ENCODE data around the gene NDUFV2.
"Not testable (repeated sequence)": the region's sequence is repeated elsewhere in the genome, so short reads cannot be mapped to it uniquely, and the experiment has no call there.

Gene NDUFV2

GRCh38 chr18:9157806-9158205 lies 55.3 kb downstream of the NDUFV2 start:
- DNase-seq = no peak

GRCh38 chr18:9160014-9160413 lies 57.5 kb downstream of the NDUFV2 start:
- DNase-seq = no peak

GRCh38 chr18:9162663-9163062 lies 60.2 kb downstream of the NDUFV2 start:
- DNase-seq = not testable (repeated sequence)

- DNase-seq = not testable (repeated sequence)
These were observed 61.6 kb downstream of the NDUFV2 start for GRCh38 chr18:9164149-9164548.

- not testable (repeated sequence) for DNase-seq
These were observed 63.4 kb downstream of the NDUFV2 start for GRCh38 chr18:9165883-9166282.

- not testable (repeated sequence) for DNase-seq
These were observed 67.0 kb downstream of the NDUFV2 start for GRCh38 chr18:9169515-9169914.

GRCh38 chr18:9171919-9172318 lies 69.4 kb downstream of the NDUFV2 start:
- not testable (repeated sequence) for DNase-seq

- no peak for DNase-seq
These were observed 70.1 kb downstream of the NDUFV2 start for GRCh38 chr18:9172506-9173127.

GRCh38 chr18:9173770-9174233 lies 71.3 kb downstream of the NDUFV2 start:
- DNase-seq = peak in 1 of 2 donors; percentile 55

- DNase-seq = peak; percentile 3 to 47
These were observed 71.8 kb downstream of the NDUFV2 start for GRCh38 chr18:9174302-9174701.

GRCh38 chr18:9175115-9175514 lies 72.6 kb downstream of the NDUFV2 start:
- DNase-seq = no peak

GRCh38 chr18:9177031-9177430 lies 74.5 kb downstream of the NDUFV2 start:
- no peak for DNase-seq

- DNase-seq = no peak
These were observed 75.0 kb downstream of the NDUFV2 start for GRCh38 chr18:9177466-9177865.

- DNase-seq = no peak
These were observed 76.1 kb downstream of the NDUFV2 start for GRCh38 chr18:9178557-9178956.

GRCh38 chr18:9181275-9181674 lies 78.8 kb downstream of the NDUFV2 start:
- DNase-seq = no peak

GRCh38 chr18:9182852-9183399 lies 80.4 kb downstream of the NDUFV2 start:
- DNase-seq = peak in 1 of 2 donors; percentile 23
